Left ventricle myocardium inferior (tissue), 1 donor: ENCODE measurements around the gene CERK. TPM values are rescaled to one million over a fixed set of nuclear protein-coding genes. Genes with fewer than 3 reads are reported as not detected.

Experiments used
- DNase-seq: peaks from one replicate; pipeline ENCODE4 v3.0.0-alpha.2; 2020
- H3K27ac ChIP-seq: fragments of 200-600 bp; replicated peaks from 2 replicates; pipeline ENCODE4 v1.8.0; 2021
- H3K27me3 ChIP-seq: fragments of 200-600 bp; 2 replicates; pipeline ENCODE4 v1.8.0; 2021; ENCODE audit warnings: low read depth
- H3K36me3 ChIP-seq: fragments of 200-600 bp; 2 replicates; pipeline ENCODE4 v1.8.0; 2021
- H3K4me1 ChIP-seq: fragments of 200-600 bp; 2 replicates; pipeline ENCODE4 v1.8.0; 2021
- H3K4me3 ChIP-seq: fragments of 200-600 bp; 2 replicates; pipeline ENCODE4 v1.8.0; 2021; ENCODE audit warnings: mild to moderate bottlenecking, moderate library complexity
- H3K9me3 ChIP-seq: fragments of 200-600 bp; replicated peaks from 2 replicates; pipeline ENCODE4 v1.8.0; 2021
- intact Hi-C: fragments of 100-400 bp; cut with micrococcal nuclease; formaldehyde crosslinking; loops from one replicate; pipeline ENCODE4 v1.11.0; 2022
- total RNA-seq: library from RNA; stranded (reverse); fragmentation: NEBNext Ultra II Directional; extraction: Animal tissue kit (Norgen Biotek cat#: 25700); gene quantifications from one replicate; pipeline ENCODE4 v1.2.1, GENCODE V29; 2021
- TF ChIP-seq, protein P1 (sequence below): fragments of 200-600 bp; IDR thresholded peaks from 2 replicates; pipeline ENCODE4 v1.8.0; 2021; ENCODE audit warnings: antibody characterized with exemption, mild to moderate bottlenecking, borderline replicate concordance
- donor health status: DM: no; HTN: yes; CAD: no; lungs with severe emphysema.

Gene CERK
- total RNA-seq, 1 donor from 2014 or later, result 76.9 TPM

DNA sequence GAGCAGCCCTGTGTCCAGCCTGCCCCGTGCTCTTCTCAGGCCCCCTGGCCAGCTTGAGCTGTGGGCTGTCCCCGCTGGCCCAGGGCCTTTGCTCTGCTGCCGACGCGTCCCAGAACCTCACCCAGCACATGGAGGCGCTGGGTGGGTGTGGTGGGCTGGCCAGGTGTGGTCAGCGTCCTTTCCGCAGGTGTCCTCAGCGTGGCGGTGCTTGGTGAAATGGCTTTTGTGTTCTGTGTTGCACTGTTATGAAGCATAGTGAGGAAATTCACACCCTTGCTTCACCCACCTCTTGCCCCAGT lies 80.4 kb downstream of the CERK start:
- intact Hi-C loops, result no loop called here
- Histone ChIP-seq H3K4me1 (peaks cover 87% of the 10 kb centered on the region), H3K36me3 (peaks cover 13% of the 10 kb centered on the region), H3K4me3 (no peak overlapping the region), H3K9me3 (no peaks in the 10 kb centered on the region), H3K27ac (no peak overlapping the region), H3K27me3 (no peaks in the 10 kb centered on the region)
- no peak for DNase-seq
- TF ChIP-seq, protein P1, sequence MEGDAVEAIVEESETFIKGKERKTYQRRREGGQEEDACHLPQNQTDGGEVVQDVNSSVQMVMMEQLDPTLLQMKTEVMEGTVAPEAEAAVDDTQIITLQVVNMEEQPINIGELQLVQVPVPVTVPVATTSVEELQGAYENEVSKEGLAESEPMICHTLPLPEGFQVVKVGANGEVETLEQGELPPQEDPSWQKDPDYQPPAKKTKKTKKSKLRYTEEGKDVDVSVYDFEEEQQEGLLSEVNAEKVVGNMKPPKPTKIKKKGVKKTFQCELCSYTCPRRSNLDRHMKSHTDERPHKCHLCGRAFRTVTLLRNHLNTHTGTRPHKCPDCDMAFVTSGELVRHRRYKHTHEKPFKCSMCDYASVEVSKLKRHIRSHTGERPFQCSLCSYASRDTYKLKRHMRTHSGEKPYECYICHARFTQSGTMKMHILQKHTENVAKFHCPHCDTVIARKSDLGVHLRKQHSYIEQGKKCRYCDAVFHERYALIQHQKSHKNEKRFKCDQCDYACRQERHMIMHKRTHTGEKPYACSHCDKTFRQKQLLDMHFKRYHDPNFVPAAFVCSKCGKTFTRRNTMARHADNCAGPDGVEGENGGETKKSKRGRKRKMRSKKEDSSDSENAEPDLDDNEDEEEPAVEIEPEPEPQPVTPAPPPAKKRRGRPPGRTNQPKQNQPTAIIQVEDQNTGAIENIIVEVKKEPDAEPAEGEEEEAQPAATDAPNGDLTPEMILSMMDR, result no peak

DNA sequence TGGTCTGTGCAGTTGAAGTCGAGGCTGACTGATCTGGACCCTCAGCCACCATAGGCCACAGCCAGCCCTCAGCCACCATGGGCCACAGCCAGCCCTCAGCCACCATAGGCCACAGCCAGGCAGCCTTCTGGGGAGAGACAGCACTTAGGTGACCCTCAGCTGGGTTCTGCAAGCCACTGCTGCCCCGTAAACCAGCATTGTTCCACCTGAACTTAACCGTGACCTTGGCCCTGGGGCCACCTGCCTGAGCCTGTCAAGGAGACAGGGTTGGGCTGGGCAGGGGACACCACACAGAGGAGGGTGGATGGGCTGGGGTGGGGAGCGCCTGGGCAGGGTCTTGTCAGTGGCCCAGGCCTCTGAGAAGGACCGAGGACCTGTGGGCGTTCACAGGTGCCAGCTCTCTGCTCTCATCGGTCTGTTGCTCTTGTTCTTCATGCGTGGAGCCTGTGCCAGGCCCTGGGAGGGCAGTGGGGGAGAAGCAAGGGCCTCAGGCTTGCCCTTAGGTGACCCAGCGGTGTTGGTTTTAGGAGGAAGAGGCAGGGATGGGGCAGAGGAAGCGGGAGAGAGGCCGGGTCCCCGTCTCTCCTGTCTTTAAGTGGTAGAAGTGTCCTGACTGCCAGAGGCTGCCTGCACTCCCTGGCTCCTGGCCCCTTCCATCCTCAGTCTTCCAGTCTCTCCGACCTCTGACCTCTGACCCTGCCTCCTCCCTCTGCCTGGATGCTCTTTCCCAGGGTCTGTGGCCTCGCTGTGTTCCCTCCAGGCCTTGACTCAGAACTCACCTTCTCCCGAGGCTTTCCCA lies 81.0 kb downstream of the CERK start:
- intact Hi-C loops, result no loop called here
- no peak overlapping the region for H3K4me3 ChIP-seq
- TF ChIP-seq, protein P1, result no peak
- H3K27me3 ChIP-seq, result no peaks in the 10 kb centered on the region
- peak overlapping the region; percentile 27 for H3K27ac ChIP-seq
- no peaks in the 10 kb centered on the region for H3K9me3 ChIP-seq
- DNase-seq, result no peak
- H3K4me1 ChIP-seq, result peaks cover 92% of the 10 kb centered on the region
- peaks cover 8% of the 10 kb centered on the region for H3K36me3 ChIP-seq

DNA sequence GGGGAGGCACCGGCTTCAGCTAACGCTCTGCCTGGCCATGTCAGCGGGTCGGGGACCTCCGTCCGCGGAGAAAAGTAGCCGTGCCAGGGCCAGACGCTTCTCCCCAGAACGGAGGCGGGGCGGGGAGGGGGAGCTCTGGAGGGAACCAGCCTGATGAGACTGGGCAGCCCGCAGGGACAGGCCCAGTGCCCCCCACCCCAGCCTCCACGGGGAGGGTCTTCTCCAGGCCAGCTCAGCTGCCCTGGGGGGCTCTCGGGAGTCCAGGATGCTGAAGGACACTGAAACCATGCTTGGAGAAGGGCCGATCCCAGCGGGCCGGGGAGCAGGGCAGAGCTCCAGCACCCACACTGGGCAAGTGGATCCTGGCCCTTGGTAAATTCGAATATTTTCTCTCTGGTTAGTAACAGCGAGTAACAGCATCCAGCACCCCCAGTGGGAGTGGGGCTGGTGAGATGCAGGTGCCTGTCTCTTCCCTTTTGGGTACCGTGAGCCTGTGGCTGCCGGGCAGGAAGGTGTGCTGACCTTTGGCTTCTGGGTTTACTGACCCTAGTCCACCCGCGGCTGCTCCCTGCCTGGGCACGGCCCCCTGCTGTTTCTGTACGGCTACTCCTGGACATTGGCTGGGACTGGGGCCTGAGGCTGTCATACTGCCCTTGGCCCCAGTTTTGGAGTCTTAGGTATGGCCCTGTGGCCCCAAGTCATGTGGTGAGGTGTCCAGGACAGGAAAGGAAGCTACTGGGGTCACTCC lies 82.0 kb downstream of the CERK start:
- Histone ChIP-seq H3K27ac (no peak overlapping the region), H3K4me1 (peaks cover 94% of the 10 kb centered on the region)

DNA sequence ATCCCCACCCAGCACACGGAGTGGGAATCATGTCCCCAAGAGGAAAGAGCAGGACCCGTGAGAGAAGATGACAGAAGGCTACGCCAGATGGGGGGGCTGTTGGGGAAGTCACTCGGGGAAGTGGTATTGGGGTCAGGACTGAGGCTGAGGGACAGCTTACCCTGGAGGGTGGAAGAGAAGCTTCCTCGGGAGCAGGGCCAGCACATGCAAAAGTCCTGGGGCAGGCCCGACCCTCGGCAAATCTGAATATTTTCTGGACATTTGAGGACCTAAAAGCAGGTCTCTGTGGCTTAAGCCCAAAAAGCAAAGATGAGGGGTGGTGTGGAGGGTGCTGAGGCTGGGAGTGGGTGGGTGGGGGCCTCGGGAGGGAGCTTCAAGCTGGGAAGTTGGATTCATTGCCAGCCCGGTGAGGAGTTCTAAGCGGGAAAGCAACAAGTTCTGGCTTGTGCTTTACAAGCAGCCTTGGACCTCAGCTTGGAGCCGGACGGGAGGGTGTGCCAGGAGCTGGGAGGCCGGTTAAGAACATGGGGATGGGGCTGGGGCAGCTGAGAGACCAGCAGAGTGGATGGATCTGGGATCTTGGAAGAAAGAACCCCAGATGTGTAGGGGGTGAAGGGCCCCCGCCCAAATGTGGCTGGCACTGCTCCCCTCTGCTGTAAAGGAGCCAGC lies 83.0 kb downstream of the CERK start:
- Histone ChIP-seq H3K36me3 (no peaks in the 10 kb centered on the region), H3K27ac (no peak overlapping the region), H3K4me3 (no peak overlapping the region), H3K27me3 (no peaks in the 10 kb centered on the region), H3K4me1 (peaks cover 94% of the 10 kb centered on the region), H3K9me3 (no peaks in the 10 kb centered on the region)
- TF ChIP-seq, protein P1, result no peak
- intact Hi-C loops, result no loop called here
- DNase-seq, result no peak

More for the DNA sequence above, 82.0 kb downstream of the CERK start:
- H3K36me3 ChIP-seq, result no peaks in the 10 kb centered on the region
- TF ChIP-seq, protein P1, result no peak
- H3K27me3 ChIP-seq, result no peaks in the 10 kb centered on the region
- H3K4me3 ChIP-seq, result no peak overlapping the region
- H3K9me3 ChIP-seq, result no peaks in the 10 kb centered on the region
- intact Hi-C loops, result no loop called here
- DNase-seq, result no peak

DNA sequence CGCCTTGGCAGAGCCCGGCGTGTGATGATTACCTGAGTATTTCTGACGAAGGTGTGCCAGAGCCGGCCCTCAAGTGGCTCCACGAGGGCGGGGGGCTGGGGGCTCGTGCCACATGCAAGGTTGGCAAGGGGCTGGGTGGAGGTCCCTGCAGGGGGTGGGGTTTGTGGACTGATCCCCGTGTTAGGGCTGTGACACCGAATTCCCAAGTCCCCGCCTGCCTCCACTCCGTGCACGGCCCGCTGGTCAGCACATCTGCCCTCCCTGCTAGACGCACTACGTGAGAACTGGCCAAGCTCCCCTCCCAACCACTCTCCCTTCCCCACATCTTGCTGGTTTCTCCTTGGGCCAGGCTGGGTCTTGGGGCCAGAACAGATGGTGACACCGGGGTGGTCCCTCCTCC lies 83.6 kb downstream of the CERK start:
- Histone ChIP-seq H3K27me3 (no peaks in the 10 kb centered on the region), H3K27ac (peak overlapping the region; percentile 96), H3K4me1 (peaks cover 94% of the 10 kb centered on the region), H3K4me3 (no peak overlapping the region), H3K9me3 (no peaks in the 10 kb centered on the region), H3K36me3 (no peaks in the 10 kb centered on the region)
- no peak for DNase-seq
- intact Hi-C loops, result no loop called here
- TF ChIP-seq, protein P1, result no peak
